Adrenal gland (tissue), 5 donors: ENCODE measurements around the gene TMEM163.

Experiments used
- POLR2A ChIP-seq, 2 donors: fragments of 450-650 bp; IDR thresholded peaks; one replicate each; pipeline ENCODE4 v1.6.1; 2017; ENCODE audit warnings: antibody characterized with exemption in 2 of 2, mild to moderate bottlenecking in 2 of 2, moderate library complexity in 1 of 2
- TF ChIP-seq, protein P1 (sequence below), 6 experiments: fragments of 450-650 bp in 4 of 6; fragments of 200-600 bp in 2 of 6; sonication (generic) in 1 of 6; IDR thresholded peaks; 1 replicate in 5 of 6; 2 replicates in 1 of 6; pipeline versions ENCODE4 v1.5.1 to v1.8.0; 2016 to 2021; ENCODE audit warnings: antibody characterized with exemption in 6 of 6, mild to moderate bottlenecking in 2 of 6, moderate library complexity in 1 of 6
- donor health status: DM: no; HTN: no; CAD: no.

DNA sequence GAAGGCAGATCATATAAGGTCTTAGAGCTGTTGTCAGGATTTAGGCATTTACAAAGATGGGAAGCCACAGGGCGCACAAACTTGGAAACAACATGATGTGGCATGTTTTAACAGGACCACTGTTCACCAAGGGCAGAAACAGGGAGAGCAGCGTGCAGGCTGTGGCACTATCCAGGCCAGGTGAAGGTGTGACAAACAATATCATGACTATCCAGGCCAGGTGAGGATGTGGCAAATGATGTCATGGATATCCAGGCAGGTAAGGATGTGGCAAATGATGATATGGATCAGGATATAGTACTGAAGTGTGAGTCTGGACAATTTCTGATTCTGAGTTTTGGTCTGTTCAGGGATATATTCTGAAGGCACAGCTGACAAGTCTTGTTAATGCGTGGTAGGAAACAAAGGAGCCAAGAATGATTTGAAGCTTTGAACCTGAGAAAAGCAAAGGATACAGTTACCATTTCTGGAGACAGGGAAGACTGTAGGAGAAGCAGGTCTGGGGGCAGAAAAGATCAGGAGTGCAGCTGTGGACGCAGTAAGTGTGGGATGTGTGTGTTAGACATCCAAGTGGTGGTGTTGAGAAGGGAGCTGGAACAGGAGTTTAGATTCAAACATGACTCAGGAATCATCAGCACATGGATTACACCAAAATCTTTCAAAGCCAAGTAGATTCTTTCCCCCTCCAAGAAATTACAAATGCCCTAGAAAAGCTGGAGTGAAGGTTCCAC lies 205.9 kb downstream of the TMEM163 start:
- TF ChIP-seq, protein P1, sequence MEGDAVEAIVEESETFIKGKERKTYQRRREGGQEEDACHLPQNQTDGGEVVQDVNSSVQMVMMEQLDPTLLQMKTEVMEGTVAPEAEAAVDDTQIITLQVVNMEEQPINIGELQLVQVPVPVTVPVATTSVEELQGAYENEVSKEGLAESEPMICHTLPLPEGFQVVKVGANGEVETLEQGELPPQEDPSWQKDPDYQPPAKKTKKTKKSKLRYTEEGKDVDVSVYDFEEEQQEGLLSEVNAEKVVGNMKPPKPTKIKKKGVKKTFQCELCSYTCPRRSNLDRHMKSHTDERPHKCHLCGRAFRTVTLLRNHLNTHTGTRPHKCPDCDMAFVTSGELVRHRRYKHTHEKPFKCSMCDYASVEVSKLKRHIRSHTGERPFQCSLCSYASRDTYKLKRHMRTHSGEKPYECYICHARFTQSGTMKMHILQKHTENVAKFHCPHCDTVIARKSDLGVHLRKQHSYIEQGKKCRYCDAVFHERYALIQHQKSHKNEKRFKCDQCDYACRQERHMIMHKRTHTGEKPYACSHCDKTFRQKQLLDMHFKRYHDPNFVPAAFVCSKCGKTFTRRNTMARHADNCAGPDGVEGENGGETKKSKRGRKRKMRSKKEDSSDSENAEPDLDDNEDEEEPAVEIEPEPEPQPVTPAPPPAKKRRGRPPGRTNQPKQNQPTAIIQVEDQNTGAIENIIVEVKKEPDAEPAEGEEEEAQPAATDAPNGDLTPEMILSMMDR (IDR thresholded peaks at IDR 0.05): no peak
- TF ChIP-seq POLR2A (IDR thresholded peaks at IDR 0.05): no peak
